ENCODE measurements around the gene ERMP1. TPM values are rescaled to one million over a fixed set of nuclear protein-coding genes. Genes with fewer than 3 reads are reported as not detected.
A peak's percentile ranks its signal among the peaks of the same experiment; 100 is the strongest.

The ERMP1 gene
- polyA plus RNA-seq, 2 of the 4 experiments (the other 2 are of a cell fraction) = 22.5 to 53.4 TPM

DNA sequence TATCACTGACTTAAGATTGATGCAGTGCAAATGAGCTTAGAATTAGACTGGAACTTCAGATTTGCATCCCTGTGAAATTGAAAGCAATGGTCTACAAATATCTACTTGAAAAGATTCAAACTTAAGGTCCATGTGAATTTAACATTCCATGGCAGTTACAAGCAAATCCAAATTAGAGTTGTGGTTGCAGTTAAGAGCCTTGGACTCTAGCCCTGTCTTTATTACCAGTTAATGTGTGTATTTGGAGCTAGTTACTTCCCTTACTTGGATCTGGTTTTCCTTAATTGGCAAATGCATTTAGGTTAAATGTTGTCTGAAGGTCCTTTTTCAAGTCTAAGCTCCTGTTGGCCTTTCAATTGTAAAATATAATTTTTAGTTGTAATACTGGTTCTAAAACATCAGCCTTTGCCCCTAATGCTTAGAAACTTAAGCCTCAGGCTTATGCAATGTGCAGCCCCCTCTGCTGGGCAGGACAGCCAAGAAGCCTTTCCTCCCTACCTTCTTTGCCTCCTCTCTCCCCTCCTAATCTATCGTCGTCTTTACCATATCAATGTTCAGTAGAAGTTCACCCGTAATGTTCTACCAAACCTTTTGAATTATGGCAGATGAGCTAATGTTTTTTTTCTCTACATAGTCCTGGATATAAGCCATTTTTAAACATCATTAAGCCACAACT lies 59.5 kb downstream of the ERMP1 start:
- POLR2A ChIA-PET = no interaction called here
- Histone ChIP-seq H3K4me3 (no peak overlapping the region), H3K4me2 (no peak overlapping the region), H3K4me1 (no peaks in the 10 kb centered on the region), H3K9me3 (peaks cover 3% of the 10 kb centered on the region), H3K27ac (no peak overlapping the region)
- FAIRE-seq = no peak
- WGBS (ENCODE audit: missing lambda C conversion rate) = 90% methylated on average over 3 of the region's 3 CpGs
- ATAC-seq = peak in 1 of 2 experiments; percentile 26; a peak in 2 of 6 replicates
- CTCF ChIA-PET = interaction anchor here (0.6 to 2.7 kb wide), 10 partner anchors 9 to 173 kb away, joined by 3 to 9 read pairs (median 4); partner anchors contain the start of gene ERMP1
- DNase-seq (ENCODE audit: low read depth in 1 of 2, low spot score in 1 of 2) = no peak
- TF ChIP-seq, protein P1, sequence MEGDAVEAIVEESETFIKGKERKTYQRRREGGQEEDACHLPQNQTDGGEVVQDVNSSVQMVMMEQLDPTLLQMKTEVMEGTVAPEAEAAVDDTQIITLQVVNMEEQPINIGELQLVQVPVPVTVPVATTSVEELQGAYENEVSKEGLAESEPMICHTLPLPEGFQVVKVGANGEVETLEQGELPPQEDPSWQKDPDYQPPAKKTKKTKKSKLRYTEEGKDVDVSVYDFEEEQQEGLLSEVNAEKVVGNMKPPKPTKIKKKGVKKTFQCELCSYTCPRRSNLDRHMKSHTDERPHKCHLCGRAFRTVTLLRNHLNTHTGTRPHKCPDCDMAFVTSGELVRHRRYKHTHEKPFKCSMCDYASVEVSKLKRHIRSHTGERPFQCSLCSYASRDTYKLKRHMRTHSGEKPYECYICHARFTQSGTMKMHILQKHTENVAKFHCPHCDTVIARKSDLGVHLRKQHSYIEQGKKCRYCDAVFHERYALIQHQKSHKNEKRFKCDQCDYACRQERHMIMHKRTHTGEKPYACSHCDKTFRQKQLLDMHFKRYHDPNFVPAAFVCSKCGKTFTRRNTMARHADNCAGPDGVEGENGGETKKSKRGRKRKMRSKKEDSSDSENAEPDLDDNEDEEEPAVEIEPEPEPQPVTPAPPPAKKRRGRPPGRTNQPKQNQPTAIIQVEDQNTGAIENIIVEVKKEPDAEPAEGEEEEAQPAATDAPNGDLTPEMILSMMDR (IDR thresholded peaks at IDR 0.05) = 0 out of 3 replicates have a peak, but pooled peaks have one; percentile 12
- TF ChIP-seq MAFK (IDR thresholded peaks at IDR 0.05; ENCODE audit: partially characterized antibody) (no peak), ZC3H11A (IDR thresholded peaks at IDR 0.05) (no peak), RAD21 (conservative IDR thresholded peaks at IDR 0.05 in 1 of 2, IDR thresholded peaks at IDR 0.05 in 1 of 2) (0 out of 5 replicates have a peak, but pooled peaks of 1 of the 2 experiments have one; percentile 13)
- TF ChIP-seq, protein P2, sequence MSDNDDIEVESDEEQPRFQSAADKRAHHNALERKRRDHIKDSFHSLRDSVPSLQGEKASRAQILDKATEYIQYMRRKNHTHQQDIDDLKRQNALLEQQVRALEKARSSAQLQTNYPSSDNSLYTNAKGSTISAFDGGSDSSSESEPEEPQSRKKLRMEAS (IDR thresholded peaks at IDR 0.05) = no peak

DNA sequence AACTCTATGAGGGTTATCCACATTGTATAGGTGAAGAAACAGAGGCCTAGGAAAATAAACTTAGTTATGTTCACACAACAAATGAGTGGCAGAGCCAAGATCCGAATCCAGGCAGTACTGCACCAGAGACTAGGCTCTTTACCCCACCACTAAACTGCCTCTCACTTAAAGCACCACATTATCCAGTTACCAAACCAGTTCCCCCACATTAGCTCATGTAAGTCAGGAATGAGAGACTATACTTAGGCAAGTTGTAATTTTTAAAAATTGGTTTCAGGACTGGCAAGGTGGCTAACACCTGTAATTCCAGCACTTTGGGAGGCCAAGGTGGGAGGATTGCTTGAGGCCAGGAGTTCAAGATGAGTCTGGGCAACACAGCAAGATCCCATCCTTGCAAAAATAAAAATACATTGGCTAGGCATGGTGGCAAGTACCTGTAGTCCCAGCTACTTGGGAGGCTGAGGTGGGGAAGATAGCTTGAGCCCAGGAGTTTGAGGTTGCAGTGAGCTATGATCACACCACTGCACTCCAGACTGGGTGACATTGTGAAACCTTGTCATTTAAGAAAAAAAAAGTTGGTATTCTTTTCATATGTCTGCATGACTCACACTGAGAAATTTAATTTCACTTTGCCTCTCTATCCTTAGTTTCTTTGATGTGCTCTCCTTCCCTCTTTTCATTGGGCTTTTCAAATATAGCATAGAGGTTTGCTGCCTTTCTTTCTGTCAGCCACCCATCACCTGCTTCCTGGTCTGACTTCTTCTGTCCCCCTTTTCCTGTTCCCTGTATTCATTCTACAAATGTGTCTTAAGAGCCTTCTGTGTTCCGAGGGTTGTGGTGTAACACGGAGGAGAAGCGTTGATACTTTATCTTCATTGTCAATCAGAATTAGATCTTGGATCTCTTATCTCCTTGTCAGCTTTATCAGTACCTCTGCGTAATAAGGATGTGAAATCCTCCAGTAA lies 64.7 kb downstream of the ERMP1 start:
- ChIA-PET POLR2A (no interaction called here), CTCF (no interaction called here)
- no peaks in the 10 kb centered on the region for H3K9me3 ChIP-seq
- no peak overlapping the region for H3K4me3 ChIP-seq
- H3K4me1 ChIP-seq = no peaks in the 10 kb centered on the region
- no peak overlapping the region for H3K4me2 ChIP-seq
- H3K27ac ChIP-seq = no peak overlapping the region
- FAIRE-seq (no peak), DNase-seq (ENCODE audit: low read depth in 1 of 2, low spot score in 1 of 2) (no peak), ATAC-seq (no peak)
- TF ChIP-seq ZFP36 (IDR thresholded peaks at IDR 0.05; ENCODE audit: borderline replicate concordance, partially characterized antibody) = no peak
- TF ChIP-seq, protein P3, sequence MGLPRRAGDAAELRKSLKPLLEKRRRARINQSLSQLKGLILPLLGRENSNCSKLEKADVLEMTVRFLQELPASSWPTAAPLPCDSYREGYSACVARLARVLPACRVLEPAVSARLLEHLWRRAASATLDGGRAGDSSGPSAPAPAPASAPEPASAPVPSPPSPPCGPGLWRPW (IDR thresholded peaks at IDR 0.05) = no peak
- TF ChIP-seq KDM5A (IDR thresholded peaks at IDR 0.05) = no peak
- no peak for TF ChIP-seq SREBF2 (IDR thresholded peaks at IDR 0.05)
- no peak for TF ChIP-seq HOXB13 (CRISPR knock-in tag; IDR thresholded peaks at IDR 0.05; ENCODE audit: low read depth)
- no peak for TF ChIP-seq SMC3 (IDR thresholded peaks at IDR 0.05)
- TF ChIP-seq, protein P4, sequence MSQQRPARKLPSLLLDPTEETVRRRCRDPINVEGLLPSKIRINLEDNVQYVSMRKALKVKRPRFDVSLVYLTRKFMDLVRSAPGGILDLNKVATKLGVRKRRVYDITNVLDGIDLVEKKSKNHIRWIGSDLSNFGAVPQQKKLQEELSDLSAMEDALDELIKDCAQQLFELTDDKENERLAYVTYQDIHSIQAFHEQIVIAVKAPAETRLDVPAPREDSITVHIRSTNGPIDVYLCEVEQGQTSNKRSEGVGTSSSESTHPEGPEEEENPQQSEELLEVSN (IDR thresholded peaks at IDR 0.05; ENCODE audit: borderline replicate concordance, low read depth) = no peak
- TF ChIP-seq, protein P5, sequence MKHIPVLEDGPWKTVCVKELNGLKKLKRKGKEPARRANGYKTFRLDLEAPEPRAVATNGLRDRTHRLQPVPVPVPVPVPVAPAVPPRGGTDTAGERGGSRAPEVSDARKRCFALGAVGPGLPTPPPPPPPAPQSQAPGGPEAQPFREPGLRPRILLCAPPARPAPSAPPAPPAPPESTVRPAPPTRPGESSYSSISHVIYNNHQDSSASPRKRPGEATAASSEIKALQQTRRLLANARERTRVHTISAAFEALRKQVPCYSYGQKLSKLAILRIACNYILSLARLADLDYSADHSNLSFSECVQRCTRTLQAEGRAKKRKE (CRISPR knock-in tag; IDR thresholded peaks at IDR 0.05; ENCODE audit: low read depth) = no peak
- TF ChIP-seq JUN (IDR thresholded peaks at IDR 0.05) = no peak
- TF ChIP-seq ZNF302 (CRISPR knock-in tag; IDR thresholded peaks at IDR 0.05) = no peak
- TF ChIP-seq, protein P6, sequence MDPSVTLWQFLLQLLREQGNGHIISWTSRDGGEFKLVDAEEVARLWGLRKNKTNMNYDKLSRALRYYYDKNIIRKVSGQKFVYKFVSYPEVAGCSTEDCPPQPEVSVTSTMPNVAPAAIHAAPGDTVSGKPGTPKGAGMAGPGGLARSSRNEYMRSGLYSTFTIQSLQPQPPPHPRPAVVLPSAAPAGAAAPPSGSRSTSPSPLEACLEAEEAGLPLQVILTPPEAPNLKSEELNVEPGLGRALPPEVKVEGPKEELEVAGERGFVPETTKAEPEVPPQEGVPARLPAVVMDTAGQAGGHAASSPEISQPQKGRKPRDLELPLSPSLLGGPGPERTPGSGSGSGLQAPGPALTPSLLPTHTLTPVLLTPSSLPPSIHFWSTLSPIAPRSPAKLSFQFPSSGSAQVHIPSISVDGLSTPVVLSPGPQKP (IDR thresholded peaks at IDR 0.05; ENCODE audit: low read depth, low read length) = no peak
- TF ChIP-seq POLR2AphosphoS2 (conservative IDR thresholded peaks at IDR 0.05; ENCODE audit: low read length) = no peak
- TF ChIP-seq TFCP2L1 (CRISPR knock-in tag; IDR thresholded peaks at IDR 0.05) = no peak
- TF ChIP-seq NPAS2 (CRISPR knock-in tag; IDR thresholded peaks at IDR 0.05; ENCODE audit: borderline replicate concordance) = no peak
- TF ChIP-seq, protein P2 (IDR thresholded peaks at IDR 0.05) = no peak
- TF ChIP-seq TP53 (CRISPR knock-in tag; IDR thresholded peaks at IDR 0.05) = no peak
- no peak for TF ChIP-seq JUNB (IDR thresholded peaks at IDR 0.05)
- no peak for TF ChIP-seq HOXA7 (CRISPR knock-in tag; IDR thresholded peaks at IDR 0.05)
- 95% methylated on average over 5 of the region's 5 CpGs for whole genome bisulfite sequencing (ENCODE audit: missing lambda C conversion rate)
